HepG2 (cell line): ENCODE results near the gene PCDHB8. TPM values are rescaled to one million over a fixed set of nuclear protein-coding genes. Genes with fewer than 3 reads are reported as not detected.
A peak's percentile ranks its signal among the peaks of the same experiment; 100 is the strongest.

Experiments used
- ATAC-seq: fragments of 200-7000 bp; cut with Tn5 transposase; 3 replicates; pipeline ENCODE4 v1.9.1; 2020; ENCODE audit warnings: mild to moderate bottlenecking, moderate library complexity
- BruUV-seq: library from RNA; stranded (reverse); fragments of 400-500 nt; replicated peaks from 2 replicates; lab custom pipeline; 2021; lab: Mats Ljungman, UMichigan
- CTCF ChIA-PET: fragments of 300-600 bp; formaldehyde crosslinking; extraction: SDS; loops from one replicate; lab custom pipeline; 2021; ENCODE audit warnings: low total read pairs, inconsistent platforms, low intra/inter-chr PET ratio; lab: Yijun Ruan, JAX
- POLR2A ChIA-PET: fragments of 350-600 bp; sonication (Branson Sonifier 250); formaldehyde crosslinking; loops from one replicate; lab custom pipeline; 2020; ENCODE audit warnings: antibody characterized with exemption, inconsistent platforms; lab: Yijun Ruan, JAX
- DNase-seq: peaks from one replicate; pipeline ENCODE4 v3.0.0-alpha.2; 2015; ENCODE audit warnings: low spot score
- FAIRE-seq: peaks from 3 replicates; lab custom pipeline; 2011; peaks lifted over from hg19 to GRCh38; lab: Jason Lieb, UNC
- H2AFZ ChIP-seq: one replicate; pipeline ENCODE4 v1.6.1; 2011; ENCODE audit warnings: low read length, inconsistent platforms
- H3K27ac ChIP-seq: fragments of 300-600 bp; 3 replicates; pipeline ENCODE4 v1.8.0; 2011; ENCODE audit warnings: mixed run types, mild to moderate bottlenecking, mixed read lengths, low read length, inconsistent platforms; ENCODE audit not compliant: insufficient read depth; ENCODE audit errors: extremely low read length
- H3K27me3 ChIP-seq, 2 experiments: fragments of 200-600 bp in 1 of 2; 2 replicates in 1 of 2; 3 replicates in 1 of 2; pipeline versions ENCODE4 v1.6.0 to v1.8.0; 2011; ENCODE audit warnings: low read length in 2 of 2, mild to moderate bottlenecking in 2 of 2, moderate library complexity in 2 of 2, inconsistent platforms in 1 of 2; ENCODE audit not compliant: insufficient read depth in 2 of 2, control insufficient read depth in 1 of 2
- H3K36me3 ChIP-seq, 2 experiments: fragments of 200-600 bp in 1 of 2; replicated peaks in 1 of 2; 2 replicates in 1 of 2; 3 replicates in 1 of 2; pipeline versions ENCODE4 v1.5.1 to v1.8.0; 2011; ENCODE audit warnings: low read length in 2 of 2, inconsistent platforms in 1 of 2; ENCODE audit not compliant: insufficient read depth in 2 of 2, control insufficient read depth in 1 of 2
- H3K4me1 ChIP-seq: 2 replicates; pipeline ENCODE4 v1.5.1; 2012; ENCODE audit warnings: low read length, inconsistent platforms; ENCODE audit not compliant: insufficient read depth
- H3K4me2 ChIP-seq: 2 replicates; pipeline ENCODE4 v1.6.0; 2011; ENCODE audit warnings: low read depth, low read length, inconsistent platforms
- H3K4me3 ChIP-seq, 3 experiments: fragments of 200-600 bp in 1 of 3; sonication (generic), shearing (Covaris generic) in 1 of 3; replicated peaks in 1 of 3; 2 replicates each; pipeline ENCODE4 v1.5.1; 2011 to 2016; ENCODE audit warnings: low read length in 3 of 3, inconsistent platforms in 2 of 3, low read depth in 2 of 3, mild to moderate bottlenecking in 2 of 3, control low read depth in 1 of 3, mixed read lengths in 1 of 3; ENCODE audit not compliant: insufficient read depth in 1 of 3
- H3K79me2 ChIP-seq: one replicate; pipeline ENCODE4 v1.6.1; 2011; ENCODE audit warnings: low read length, inconsistent platforms; ENCODE audit not compliant: insufficient read depth
- H3K9ac ChIP-seq: 2 replicates; pipeline ENCODE4 v1.6.0; 2011; ENCODE audit warnings: mild to moderate bottlenecking, low read depth, low read length, inconsistent platforms; ENCODE audit not compliant: insufficient read depth
- H3K9me3 ChIP-seq: 2 replicates; pipeline ENCODE4 v1.5.1; 2012; ENCODE audit warnings: mild to moderate bottlenecking, low read length
- H4K20me1 ChIP-seq: 2 replicates; pipeline ENCODE4 v1.6.0; 2011; ENCODE audit warnings: inconsistent platforms, mild to moderate bottlenecking, low read length, moderate library complexity; ENCODE audit not compliant: insufficient read depth
- ARID2 ChIP-seq: sonication (generic); formaldehyde crosslinking; IDR thresholded peaks from 2 replicates; pipeline ENCODE4 v1.8.1; 2022; ENCODE audit warnings: mild to moderate bottlenecking, missing genetic modification reagents, borderline replicate concordance
- ATF1 ChIP-seq: IDR thresholded peaks from 2 replicates; pipeline ENCODE4 v1.6.1; 2016; ENCODE audit warnings: mild to moderate bottlenecking, control low read depth
- FOXJ3 ChIP-seq: sonication (generic); formaldehyde crosslinking; IDR thresholded peaks from 2 replicates; pipeline ENCODE4 v1.4.0; 2020; ENCODE audit warnings: missing genetic modification reagents, mild to moderate bottlenecking, borderline replicate concordance
- KLF12 ChIP-seq: sonication (generic); formaldehyde crosslinking; IDR thresholded peaks from 2 replicates; pipeline ENCODE4 v1.4.0; 2020; ENCODE audit warnings: missing genetic modification reagents, borderline replicate concordance
- MAFK ChIP-seq, 2 experiments: IDR thresholded peaks in 1 of 2; conservative IDR thresholded peaks in 1 of 2; 2 replicates each; pipeline ENCODE4 v1.6.1; 2011; ENCODE audit warnings: improper control_type of control experiment in 2 of 2, low read length in 2 of 2
- MED1 ChIP-seq: sonication (generic); formaldehyde crosslinking; IDR thresholded peaks from 2 replicates; pipeline ENCODE4 v1.4.0; 2020; ENCODE audit warnings: missing genetic modification reagents
- SAP130 ChIP-seq: IDR thresholded peaks from 2 replicates; pipeline ENCODE4 v1.6.1; 2016; ENCODE audit warnings: low read depth
- SATB2 ChIP-seq: sonication (generic); formaldehyde crosslinking; IDR thresholded peaks from 2 replicates; pipeline ENCODE4 v1.5.0; 2020; ENCODE audit warnings: missing genetic modification reagents
- SOX5 ChIP-seq: IDR thresholded peaks from 2 replicates; pipeline ENCODE4 v1.6.1; 2016; ENCODE audit warnings: borderline replicate concordance
- STAG1 ChIP-seq: sonication (generic); formaldehyde crosslinking; IDR thresholded peaks from 2 replicates; pipeline ENCODE4 v1.4.0; 2020; ENCODE audit warnings: missing genetic modification reagents
- ZBTB7B ChIP-seq: sonication (generic); formaldehyde crosslinking; IDR thresholded peaks from 2 replicates; pipeline ENCODE4 v1.4.0; 2020; ENCODE audit warnings: missing genetic modification reagents
- ZNF101 ChIP-seq: sonication (generic); formaldehyde crosslinking; IDR thresholded peaks from 2 replicates; pipeline ENCODE4 v1.4.0; 2020; ENCODE audit warnings: mild to moderate bottlenecking, low read depth, missing genetic modification reagents, borderline replicate concordance
- ZNF543 ChIP-seq: sonication (generic); formaldehyde crosslinking; IDR thresholded peaks from 2 replicates; pipeline ENCODE4 v1.4.0; 2020; ENCODE audit warnings: mild to moderate bottlenecking, missing genetic modification reagents
- ZNF841 ChIP-seq: sonication (generic); formaldehyde crosslinking; IDR thresholded peaks from 2 replicates; pipeline ENCODE4 v1.8.1; 2023; ENCODE audit warnings: missing genetic modification reagents, borderline replicate concordance
- WGBS: methylation state at CpG from one replicate; pipeline ENCODE4 v1.1.6; 2017; ENCODE audit warnings: low lambda C conversion rate; 5-methylcytosine and 5-hydroxymethylcytosine counted together
- in situ Hi-C: cut with HindIII; loops from 2 replicates; pipeline ENCODE4 v1.10.0; 2017; ENCODE audit warnings: low pct_unique_long_range_greater_than_20kb; ENCODE audit not compliant: extremely low pct_ligation_motif_present
- intact Hi-C: fragments of 100-400 bp; cut with micrococcal nuclease; formaldehyde crosslinking; loops from one replicate; pipeline ENCODE4 v1.10.0; 2022; ENCODE audit not compliant: unreplicated experiment
- polyA plus RNA-seq, 8 experiments: library from polyadenylated mRNA; depleted of rRNA in 3 of 8; stranded (reverse) in 7 of 8; unstranded in 1 of 8; fragments of >200 nt; fragmentation: Illumina TruSeq in 4 of 8; extraction: Trizol in 4 of 8; gene quantifications; 2 replicates each; pipeline versions ENCODE4 v1.2.1 to v1.2.3, GENCODE V29; 2011 to 2016; ENCODE audit warnings: low read depth in 4 of 8, missing spikeins in 1 of 8, mixed read lengths in 1 of 8; ENCODE audit not compliant: insufficient read depth in 1 of 8
- total RNA-seq, 5 experiments: library from RNA; depleted of rRNA; stranded (reverse); fragments of >200 nt; fragmentation: Illumina TruSeq; extraction: Trizol; gene quantifications; 2 replicates each; pipeline ENCODE4 v1.2.3, GENCODE V29; 2016; ENCODE audit warnings: low read depth in 1 of 5
- TF ChIP-seq, protein P1 (sequence below): IDR thresholded peaks from 2 replicates; pipeline ENCODE4 v1.6.1; 2016; ENCODE audit warnings: low read depth
- TF ChIP-seq, protein P2 (sequence below): sonication (generic); formaldehyde crosslinking; IDR thresholded peaks from 2 replicates; pipeline ENCODE4 v1.4.0; 2020; ENCODE audit warnings: missing genetic modification reagents

The PCDHB8 gene
- total and polyA plus RNA-seq, 2 of the 13 experiments (the other 11 are each of a cell fraction or from before 2014, with no cell fraction given), result 0.26 to 0.82 TPM

DNA sequence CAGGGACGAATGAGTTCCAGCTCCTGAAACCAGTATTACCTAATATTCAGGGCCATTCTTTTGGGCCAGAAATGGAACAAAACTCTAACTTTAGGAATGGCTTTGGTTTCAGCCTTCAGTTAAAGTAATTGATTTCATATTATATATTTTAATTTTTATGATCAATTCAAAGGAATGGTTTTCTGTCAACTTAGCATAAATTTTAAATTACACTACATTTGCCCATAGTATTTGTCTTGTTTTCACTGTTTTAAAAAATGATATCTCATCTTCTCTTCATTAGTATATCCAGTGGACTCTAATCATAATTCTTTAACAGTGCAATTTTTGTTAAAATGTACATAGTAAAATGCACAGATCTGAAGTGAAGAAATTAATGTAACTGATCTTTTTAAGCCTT, 2.7 kb downstream of the PCDHB8 start:
- intact Hi-C loops, result no loop called here

DNA sequence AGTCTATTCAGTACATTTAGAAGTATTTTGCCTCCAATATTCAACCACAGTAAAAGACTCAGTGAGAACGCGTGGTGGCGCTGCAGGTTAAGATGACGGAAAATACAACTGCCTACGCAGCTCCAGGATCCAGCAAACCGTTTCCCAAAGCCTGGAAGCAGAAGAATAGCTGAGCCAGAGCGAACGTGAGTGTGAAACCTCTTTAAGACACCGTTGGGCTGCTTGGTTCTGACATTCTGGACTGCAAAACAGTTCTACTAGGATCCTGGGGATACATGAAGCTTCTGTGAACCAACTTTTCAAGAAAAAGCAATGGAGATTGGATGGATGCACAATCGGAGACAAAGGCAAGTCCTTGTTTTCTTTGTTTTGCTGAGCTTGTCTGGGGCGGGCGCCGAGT, 4.7 kb downstream of the PCDHB8 start, which contains the start of gene PCDHB16:
Gene PCDHB16 (plus strand): TSS at position 140 of the 400 bp plus-strand sequence. CDS start 173 bp downstream, at position 313.
- ChIA-PET POLR2A (no interaction called here), CTCF (interaction anchor here (1.6 kb wide), 1 partner anchor 88 kb away, joined by 5 read pairs; the partner anchor contains the start of gene PCDHB2)
- peak within 1 kb of the TSS; percentile 66 for H3K4me2 ChIP-seq
- H3K9me3 ChIP-seq, result no peaks in the 10 kb centered on the region
- DNase-seq (peak; percentile 53), FAIRE-seq (peak; percentile 63), ATAC-seq (peak; percentile 89)
- peak within 1 kb of the TSS; percentile 38; the same call in 1 of the 2 replicates for H3K9ac ChIP-seq
- peak within 1 kb of the TSS; percentile 83 for H2AFZ ChIP-seq
- H4K20me1 ChIP-seq, result no peaks in the 10 kb centered on the region
- no peaks in the 10 kb centered on the region for H3K79me2 ChIP-seq
- H3K27me3 ChIP-seq, result no peaks in the 10 kb centered on the region; a peak in 1 of 5 replicates
- intact Hi-C loops (loop anchor here (1.0 to 2.0 kb wide), 2 partner anchors 87 to 98 kb away; partner anchors contain the start of gene PCDHB2), in situ Hi-C loops (no loop called here)
- H3K4me1 ChIP-seq, result no peaks in the 10 kb centered on the region; the same call in 1 of the 2 replicates
- H3K4me3 ChIP-seq, result peak within 1 kb of the TSS; percentile 35 to 61 (median 58); a peak in 5 of 6 replicates
- H3K36me3 ChIP-seq, result no peaks in the 10 kb centered on the region
- no TSS peak for BruUV-seq
- H3K27ac ChIP-seq, result no peak within 1 kb of the TSS
- 9% methylated on average over 13 of the region's 13 CpGs for WGBS
- TF ChIP-seq FOXJ3 (CRISPR knock-in tag), result 0 out of 2 replicates have a peak, but pooled peaks have one; percentile 24
- TF ChIP-seq STAG1 (CRISPR knock-in tag), result peak; percentile 57
- 0 out of 2 replicates have a peak, but pooled peaks have one; percentile 43 for TF ChIP-seq SATB2
- TF ChIP-seq ZNF543 (CRISPR knock-in tag), result no peak
- 0 out of 2 replicates have a peak, but pooled peaks have one; percentile 58 for TF ChIP-seq KLF12 (CRISPR knock-in tag)
- TF ChIP-seq, protein P1, sequence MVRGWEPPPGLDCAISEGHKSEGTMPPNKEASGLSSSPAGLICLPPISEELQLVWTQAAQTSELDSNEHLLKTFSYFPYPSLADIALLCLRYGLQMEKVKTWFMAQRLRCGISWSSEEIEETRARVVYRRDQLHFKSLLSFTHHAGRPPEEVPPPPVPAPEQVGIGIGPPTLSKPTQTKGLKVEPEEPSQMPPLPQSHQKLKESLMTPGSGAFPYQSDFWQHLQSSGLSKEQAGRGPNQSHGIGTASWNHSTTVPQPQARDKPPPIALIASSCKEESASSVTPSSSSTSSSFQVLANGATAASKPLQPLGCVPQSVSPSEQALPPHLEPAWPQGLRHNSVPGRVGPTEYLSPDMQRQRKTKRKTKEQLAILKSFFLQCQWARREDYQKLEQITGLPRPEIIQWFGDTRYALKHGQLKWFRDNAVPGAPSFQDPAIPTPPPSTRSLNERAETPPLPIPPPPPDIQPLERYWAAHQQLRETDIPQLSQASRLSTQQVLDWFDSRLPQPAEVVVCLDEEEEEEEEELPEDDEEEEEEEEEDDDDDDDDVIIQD (CRISPR knock-in tag), result 0 out of 2 replicates have a peak, but pooled peaks have one; percentile 38
- peak; percentile 51; the same call in 1 of the 2 replicates for TF ChIP-seq ATF1
- no peak for TF ChIP-seq ZBTB7B (CRISPR knock-in tag)
- TF ChIP-seq, protein P2, sequence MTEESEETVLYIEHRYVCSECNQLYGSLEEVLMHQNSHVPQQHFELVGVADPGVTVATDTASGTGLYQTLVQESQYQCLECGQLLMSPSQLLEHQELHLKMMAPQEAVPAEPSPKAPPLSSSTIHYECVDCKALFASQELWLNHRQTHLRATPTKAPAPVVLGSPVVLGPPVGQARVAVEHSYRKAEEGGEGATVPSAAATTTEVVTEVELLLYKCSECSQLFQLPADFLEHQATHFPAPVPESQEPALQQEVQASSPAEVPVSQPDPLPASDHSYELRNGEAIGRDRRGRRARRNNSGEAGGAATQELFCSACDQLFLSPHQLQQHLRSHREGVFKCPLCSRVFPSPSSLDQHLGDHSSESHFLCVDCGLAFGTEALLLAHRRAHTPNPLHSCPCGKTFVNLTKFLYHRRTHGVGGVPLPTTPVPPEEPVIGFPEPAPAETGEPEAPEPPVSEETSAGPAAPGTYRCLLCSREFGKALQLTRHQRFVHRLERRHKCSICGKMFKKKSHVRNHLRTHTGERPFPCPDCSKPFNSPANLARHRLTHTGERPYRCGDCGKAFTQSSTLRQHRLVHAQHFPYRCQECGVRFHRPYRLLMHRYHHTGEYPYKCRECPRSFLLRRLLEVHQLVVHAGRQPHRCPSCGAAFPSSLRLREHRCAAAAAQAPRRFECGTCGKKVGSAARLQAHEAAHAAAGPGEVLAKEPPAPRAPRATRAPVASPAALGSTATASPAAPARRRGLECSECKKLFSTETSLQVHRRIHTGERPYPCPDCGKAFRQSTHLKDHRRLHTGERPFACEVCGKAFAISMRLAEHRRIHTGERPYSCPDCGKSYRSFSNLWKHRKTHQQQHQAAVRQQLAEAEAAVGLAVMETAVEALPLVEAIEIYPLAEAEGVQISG, result peak; percentile 77
- no peak for TF ChIP-seq ZNF841
- no peak for TF ChIP-seq ZNF101 (CRISPR knock-in tag)
- no peak for TF ChIP-seq SOX5
- 0 out of 2 replicates have a peak, but pooled peaks have one; percentile 13 for TF ChIP-seq SAP130 (CRISPR knock-in tag)
- TF ChIP-seq MED1 (CRISPR knock-in tag), result 0 out of 2 replicates have a peak, but pooled peaks have one; percentile 27

More for the DNA sequence above, 2.7 kb downstream of the PCDHB8 start:
- no TSS peak for BruUV-seq
- FAIRE-seq (no peak), DNase-seq (no peak), ATAC-seq (no peak)
- no peaks in the 10 kb centered on the region for H3K79me2 ChIP-seq
- CTCF ChIA-PET, result no interaction called here
- no peaks in the 10 kb centered on the region; the same call in 1 of the 2 replicates for H3K4me1 ChIP-seq
- POLR2A ChIA-PET, result no interaction called here
- H3K4me2 ChIP-seq, result no peak overlapping the region
- 17% methylated on average over 1 of the region's 1 CpG for WGBS
- H3K9me3 ChIP-seq, result no peaks in the 10 kb centered on the region
- H3K9ac ChIP-seq, result no peak overlapping the region
- H3K27ac ChIP-seq, result no peak overlapping the region
- H4K20me1 ChIP-seq, result no peaks in the 10 kb centered on the region
- H3K4me3 ChIP-seq, result no peak overlapping the region
- in situ Hi-C loops, result no loop called here
- TF ChIP-seq MAFK (conservative IDR thresholded peaks at IDR 0.05 in 1 of 2, IDR thresholded peaks at IDR 0.05 in 1 of 2; ENCODE audit: low read length in 2 of 2) (peak; percentile 32 to 71; a peak in 3 of 4 replicates), ARID2 (no peak)
- H3K36me3 ChIP-seq, result no peaks in the 10 kb centered on the region
- H2AFZ ChIP-seq, result no peak overlapping the region
- H3K27me3 ChIP-seq, result no peaks in the 10 kb centered on the region; a peak in 1 of 5 replicates
